Gastrocnemius medialis (tissue), 4 donors: Measurements from ENCODE around the gene PEX5L. TPM values are rescaled to one million over a fixed set of nuclear protein-coding genes. Genes with fewer than 3 reads are reported as not detected.
"Not testable (repeated sequence)": the region's sequence is repeated elsewhere in the genome, so short reads cannot be mapped to it uniquely, and the experiment has no call there.

Experiments used
- ATAC-seq, 2 donors: fragments of 150-250 bp; one replicate each; pipeline ENCODE4 v1.9.1; 2016
- DNase-seq, 2 donors: peaks; one replicate each; pipeline ENCODE4 v3.0.0-alpha.2; 2019
- H3K27ac ChIP-seq, 4 donors: fragments of 200-600 bp; sonication (generic); 1 replicate in 1 of 4; 2 replicates in 3 of 4; pipeline ENCODE4 v1.5.1; 2016 to 2018; ENCODE audit warnings: mild to moderate bottlenecking in 2 of 4, moderate library complexity in 1 of 4
- H3K27me3 ChIP-seq, 3 donors: fragments of 200-600 bp; sonication (generic) in 2 of 3; 1 replicate in 1 of 3; 2 replicates in 2 of 3; pipeline versions ENCODE4 v1.5.1 to v1.6.0; 2016 to 2019; ENCODE audit warnings: mild to moderate bottlenecking in 1 of 3, moderate library complexity in 1 of 3
- H3K36me3 ChIP-seq, 2 donors: fragments of 200-600 bp; sonication (generic) in 1 of 2; one replicate each; pipeline ENCODE4 v1.5.1; 2017 to 2018
- H3K4me1 ChIP-seq, 2 donors: fragments of 200-600 bp; sonication (generic) in 1 of 2; one replicate each; pipeline ENCODE4 v1.5.1; 2016 to 2017; ENCODE audit warnings: mild to moderate bottlenecking in 2 of 2
- H3K4me3 ChIP-seq, 4 donors: fragments of 200-600 bp; sonication (generic) in 3 of 4; 1 replicate in 1 of 4; 2 replicates in 3 of 4; pipeline ENCODE4 v1.5.1; 2016 to 2019; ENCODE audit warnings: mild to moderate bottlenecking in 2 of 4
- H3K9me3 ChIP-seq, 3 donors: fragments of 200-600 bp; sonication (generic) in 2 of 3; 1 replicate in 1 of 3; 2 replicates in 2 of 3; pipeline ENCODE4 v1.5.1; 2016 to 2019
- CTCF ChIP-seq, 5 experiments: fragments of 450-650 bp in 3 of 5; fragments of 200-600 bp in 2 of 5; sonication (generic) in 2 of 5; IDR thresholded peaks in 4 of 5; conservative IDR thresholded peaks in 1 of 5; 1 replicate in 4 of 5; 2 replicates in 1 of 5; pipeline ENCODE4 v1.5.1; 2016 to 2019; ENCODE audit warnings: antibody characterized with exemption in 5 of 5, mild to moderate bottlenecking in 3 of 5, moderate library complexity in 3 of 5
- POLR2A ChIP-seq, 2 donors: fragments of 450-650 bp; IDR thresholded peaks; one replicate each; pipeline ENCODE4 v1.6.1; 2017; ENCODE audit warnings: antibody characterized with exemption in 2 of 2, mild to moderate bottlenecking in 2 of 2, moderate library complexity in 2 of 2
- in situ Hi-C, 4 donors: fragments of 200-750 bp; cut with MboI; loops; one replicate each; pipeline versions ENCODE4 v1.15.0 to v1.8.0; 2017; ENCODE audit warnings: low sequenced_read_pairs in 4 of 4
- intact Hi-C: fragments of 100-400 bp; cut with DNase I; formaldehyde crosslinking; loops from one replicate; pipeline ENCODE4 v1.15.1; 2023; ENCODE audit warnings: low total_unique reads
- total RNA-seq, 4 donors: library from RNA; depleted of rRNA; stranded (reverse); fragments of >200 nt; gene quantifications; one replicate each; pipeline versions ENCODE4 v1.1.0 to v1.2.3, GENCODE V29; 2016

Gene PEX5L
- total RNA-seq, 4 donors from 2014 or later: 0.16 TPM; not detected in 3

- ATAC-seq (no peak), DNase-seq (no peak)
- H3K4me3 ChIP-seq: no peak overlapping the region
- in situ Hi-C loops (no loop called here), intact Hi-C loops (no loop called here)
- no peak overlapping the region for H3K27ac ChIP-seq
- H3K4me1 ChIP-seq: no peaks in the 10 kb centered on the region
- TF ChIP-seq CTCF (IDR thresholded peaks at IDR 0.05 in 4 of 5, conservative IDR thresholded peaks at IDR 0.05 in 1 of 5) (no peak), POLR2A (IDR thresholded peaks at IDR 0.05) (no peak)
- no peaks in the 10 kb centered on the region for H3K27me3 ChIP-seq
- H3K36me3 ChIP-seq: no peaks in the 10 kb centered on the region
- no peaks in the 10 kb centered on the region for H3K9me3 ChIP-seq
These were observed 27.0 kb upstream of the PEX5L start for GRCh38 chr3:180063783-180064182.

GRCh38 chr3:180062771-180063170, 26.0 kb upstream of the PEX5L start:
- DNase-seq (no peak), ATAC-seq (no peak)
- Histone ChIP-seq H3K4me3 (no peak overlapping the region), H3K9me3 (no peaks in the 10 kb centered on the region), H3K27me3 (no peaks in the 10 kb centered on the region), H3K36me3 (no peaks in the 10 kb centered on the region), H3K27ac (no peak overlapping the region), H3K4me1 (no peaks in the 10 kb centered on the region)
- intact Hi-C loops (no loop called here), in situ Hi-C loops (no loop called here)
- no peak for TF ChIP-seq CTCF (IDR thresholded peaks at IDR 0.05 in 4 of 5, conservative IDR thresholded peaks at IDR 0.05 in 1 of 5)
- TF ChIP-seq POLR2A (IDR thresholded peaks at IDR 0.05): no peak

GRCh38 chr3:180059356-180059755, 22.6 kb upstream of the PEX5L start:
- H3K27me3 ChIP-seq: no peaks in the 10 kb centered on the region
- ATAC-seq (no peak), DNase-seq (no peak)
- H3K36me3 ChIP-seq: no peaks in the 10 kb centered on the region
- H3K27ac ChIP-seq: no peak overlapping the region
- TF ChIP-seq POLR2A (IDR thresholded peaks at IDR 0.05) (no peak), CTCF (IDR thresholded peaks at IDR 0.05 in 4 of 5, conservative IDR thresholded peaks at IDR 0.05 in 1 of 5) (no peak)
- intact Hi-C loops: no loop called here
- no peaks in the 10 kb centered on the region for H3K9me3 ChIP-seq
- no peak overlapping the region for H3K4me3 ChIP-seq
- in situ Hi-C loops: no loop called here
- no peaks in the 10 kb centered on the region for H3K4me1 ChIP-seq

GRCh38 chr3:180058238-180058637, 21.5 kb upstream of the PEX5L start:
- Histone ChIP-seq H3K4me1 (no peaks in the 10 kb centered on the region), H3K36me3 (no peaks in the 10 kb centered on the region), H3K9me3 (no peaks in the 10 kb centered on the region), H3K27me3 (no peaks in the 10 kb centered on the region), H3K4me3 (no peak overlapping the region), H3K27ac (no peak overlapping the region)
- TF ChIP-seq CTCF (IDR thresholded peaks at IDR 0.05 in 4 of 5, conservative IDR thresholded peaks at IDR 0.05 in 1 of 5) (no peak), POLR2A (IDR thresholded peaks at IDR 0.05) (no peak)
- intact Hi-C loops (no loop called here), in situ Hi-C loops (no loop called here)
- DNase-seq: no peak
- ATAC-seq: no peak

GRCh38 chr3:180055656-180056055, 18.9 kb upstream of the PEX5L start:
- H3K9me3 ChIP-seq, intact Hi-C loops, H3K4me3 ChIP-seq, ATAC-seq, H3K36me3 ChIP-seq, H3K27ac ChIP-seq, H3K27me3 ChIP-seq, in situ Hi-C loops, DNase-seq, H3K4me1 ChIP-seq: not testable (repeated sequence)
